Measurements from ENCODE around the gene MAP2K7.
"Not testable (repeated sequence)": the region's sequence is repeated elsewhere in the genome, so short reads cannot be mapped to it uniquely, and the experiment has no call there.

MAP2K7 gene

GRCh38 chr19:7932276-7932929 lies 28.7 kb downstream of the MAP2K7 start:
- no peak for DNase-seq

GRCh38 chr19:7932930-7933300 lies 29.2 kb downstream of the MAP2K7 start:
- DNase-seq: no peak

- DNase-seq: no peak
Measured at GRCh38 chr19:7933411-7933810, 29.7 kb downstream of the MAP2K7 start.

GRCh38 chr19:7933828-7934725 lies 30.4 kb downstream of the MAP2K7 start:
- DNase-seq: no peak

- DNase-seq: no peak
Measured at GRCh38 chr19:7934766-7935165, 31.1 kb downstream of the MAP2K7 start.

- no peak for DNase-seq
Measured at GRCh38 chr19:7940841-7941240, 37.2 kb downstream of the MAP2K7 start.

GRCh38 chr19:7941895-7942596 lies 38.4 kb downstream of the MAP2K7 start:
- no peak for DNase-seq

GRCh38 chr19:7942981-7943443 lies 39.3 kb downstream of the MAP2K7 start:
- peak in 1 of 2 donors; percentile 16 for DNase-seq

GRCh38 chr19:7943444-7944176 lies 39.9 kb downstream of the MAP2K7 start, which contains the start of gene TIMM44:
TSS of gene TIMM44 (minus strand) at chr19:7943666. CDS start at chr19:7943651, 15 bp downstream.
- peak; percentile 99 to 100 for DNase-seq

GRCh38 chr19:7944177-7944761 lies 40.6 kb downstream of the MAP2K7 start:
- peak; percentile 87 to 88 for DNase-seq

GRCh38 chr19:7947939-7948338 lies 44.3 kb downstream of the MAP2K7 start:
- no peak for DNase-seq

- DNase-seq: no peak
Measured at GRCh38 chr19:7953060-7953459, 49.4 kb downstream of the MAP2K7 start.

- DNase-seq: no peak
Measured at GRCh38 chr19:7953576-7953975, 49.9 kb downstream of the MAP2K7 start.

- no peak for DNase-seq
Measured at GRCh38 chr19:7955696-7956095, 52.0 kb downstream of the MAP2K7 start.

GRCh38 chr19:7959211-7959610 lies 55.5 kb downstream of the MAP2K7 start:
- DNase-seq: no peak

GRCh38 chr19:7961082-7961481 lies 57.4 kb downstream of the MAP2K7 start:
- DNase-seq: not testable (repeated sequence)

- DNase-seq: no peak
Measured at GRCh38 chr19:7961920-7962626, 58.4 kb downstream of the MAP2K7 start.

GRCh38 chr19:7962644-7963268 lies 59.1 kb downstream of the MAP2K7 start:
- DNase-seq: no peak

GRCh38 chr19:7963566-7963965 lies 59.9 kb downstream of the MAP2K7 start:
- DNase-seq: no peak
